SKM-1 treated with dmso at 0.1 percent for 144 hours (cell line): ENCODE results near the gene CNTNAP5.

Experiments
- DNase-seq: peaks from one replicate; lab custom pipeline; 2025; ENCODE audit not compliant: unreplicated experiment; lab: John Stamatoyannopoulos, UW

Gene CNTNAP5

DNA sequence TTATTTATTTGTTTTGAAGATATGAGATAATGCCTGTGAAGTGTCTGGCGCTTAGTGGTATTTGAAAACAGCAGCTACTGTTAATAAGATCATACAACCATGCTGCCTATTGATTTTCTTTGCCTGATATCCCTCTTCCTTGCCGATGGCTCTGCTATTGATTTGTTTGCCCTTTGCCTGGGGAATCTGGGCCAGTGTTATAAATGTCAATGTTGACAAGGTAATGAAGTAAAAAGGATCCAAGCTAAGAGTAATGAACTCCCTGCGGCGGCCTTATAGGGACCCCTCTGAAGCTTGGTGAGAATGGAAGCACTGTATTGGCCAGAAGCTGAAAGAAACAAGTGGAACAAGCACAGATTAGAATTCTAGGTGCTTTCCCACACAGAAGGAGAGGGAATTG, 854.6 kb downstream of the CNTNAP5 start:
- no peak for DNase-seq

GRCh38 chr2:124880995-124881394, 855.9 kb downstream of the CNTNAP5 start:
- DNase-seq, result no peak

- DNase-seq, result no peak
Observed at GRCh38 chr2:124882423-124882822, 857.3 kb downstream of the CNTNAP5 start.

GRCh38 chr2:124883595-124883994, 858.5 kb downstream of the CNTNAP5 start:
- no peak for DNase-seq

DNA sequence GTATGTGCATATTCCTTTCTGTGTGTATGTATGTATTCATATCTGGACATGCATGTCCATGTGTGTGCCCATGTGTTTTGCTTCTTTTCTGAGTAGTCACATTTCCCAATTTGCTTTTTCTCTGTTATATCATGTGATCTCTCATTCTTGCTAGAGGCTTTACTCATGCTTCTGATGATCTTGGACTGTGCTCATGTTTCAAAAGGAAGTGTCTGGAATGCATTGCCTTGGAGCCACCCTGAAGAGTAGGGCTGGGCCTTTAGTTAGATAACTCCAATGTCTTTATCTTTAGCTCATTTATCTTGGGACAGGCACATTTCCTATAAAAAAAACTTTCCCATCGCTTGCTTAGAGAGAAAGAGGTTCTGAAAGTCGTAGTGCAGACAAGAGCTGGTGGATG, 859.2 kb downstream of the CNTNAP5 start:
- no peak for DNase-seq

GRCh38 chr2:124886216-124886615, 861.1 kb downstream of the CNTNAP5 start:
- DNase-seq, result no peak

DNA sequence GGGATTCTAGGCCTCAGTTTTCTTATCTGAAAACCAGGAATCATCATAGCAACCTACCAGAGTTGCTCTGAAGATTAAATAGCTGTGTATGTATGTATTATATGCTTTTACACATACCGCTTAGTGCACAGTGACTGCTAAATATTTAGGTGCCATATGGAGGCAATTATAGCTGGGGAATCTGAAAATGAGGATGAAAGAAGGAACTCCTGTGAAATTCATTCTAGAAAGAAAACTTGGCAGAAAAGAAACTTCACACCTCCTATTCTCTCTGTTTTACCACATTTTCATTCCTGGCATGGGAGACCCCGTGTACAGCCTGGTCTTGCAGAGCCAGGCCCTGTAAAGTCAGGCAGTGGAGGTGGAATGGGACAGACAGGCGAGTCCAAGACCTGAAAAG, 862.4 kb downstream of the CNTNAP5 start:
- DNase-seq, result no peak

GRCh38 chr2:124888431-124888830, 863.3 kb downstream of the CNTNAP5 start:
- DNase-seq, result no peak

- no peak for DNase-seq
Observed at GRCh38 chr2:124894199-124894598, 869.1 kb downstream of the CNTNAP5 start.

DNA sequence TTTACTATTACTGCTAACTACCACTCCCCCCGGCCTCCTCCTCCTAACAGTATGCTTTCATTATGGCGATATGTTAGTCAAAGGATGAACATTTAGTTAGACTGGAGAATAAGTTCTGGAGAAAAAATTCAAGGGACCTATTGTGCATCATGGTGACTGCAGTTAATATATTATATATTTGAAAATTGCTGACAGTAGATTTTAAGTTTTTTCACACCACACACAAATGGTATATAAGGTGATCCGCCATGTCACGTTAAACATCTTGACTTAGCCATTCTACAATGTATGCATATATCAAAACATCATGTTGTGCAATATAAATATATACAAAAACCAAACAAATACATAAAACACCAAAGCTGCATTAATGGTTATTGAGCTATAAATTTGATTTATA, 873.7 kb downstream of the CNTNAP5 start:
- DNase-seq, result no peak

DNA sequence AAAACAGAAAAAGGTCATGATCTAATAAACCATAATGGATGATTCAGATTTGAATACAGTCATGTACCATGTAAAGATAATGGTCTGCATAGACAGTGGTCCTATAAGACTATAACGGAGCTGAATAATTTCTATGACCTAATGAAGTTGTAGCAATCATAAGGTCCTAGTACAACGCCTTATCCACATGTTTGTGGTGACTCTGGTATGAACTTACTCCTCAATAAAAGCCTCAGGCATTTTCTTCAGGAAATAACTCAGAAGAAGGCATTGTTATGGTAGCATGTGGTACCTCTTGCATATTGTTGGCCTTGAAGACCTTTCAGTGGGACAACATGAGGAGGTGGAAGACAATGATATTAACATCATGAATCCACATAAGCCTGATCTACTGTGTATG, 883.3 kb downstream of the CNTNAP5 start:
- no peak for DNase-seq

- no peak for DNase-seq
Observed at GRCh38 chr2:124911560-124911959, 886.5 kb downstream of the CNTNAP5 start.

GRCh38 chr2:124913868-124914267, 888.8 kb downstream of the CNTNAP5 start:
- no peak for DNase-seq

- no peak for DNase-seq
Observed at GRCh38 chr2:124915567-124915966, 890.5 kb downstream of the CNTNAP5 start.

- no peak for DNase-seq
Observed at GRCh38 chr2:124919296-124919695, 894.2 kb downstream of the CNTNAP5 start.

DNA sequence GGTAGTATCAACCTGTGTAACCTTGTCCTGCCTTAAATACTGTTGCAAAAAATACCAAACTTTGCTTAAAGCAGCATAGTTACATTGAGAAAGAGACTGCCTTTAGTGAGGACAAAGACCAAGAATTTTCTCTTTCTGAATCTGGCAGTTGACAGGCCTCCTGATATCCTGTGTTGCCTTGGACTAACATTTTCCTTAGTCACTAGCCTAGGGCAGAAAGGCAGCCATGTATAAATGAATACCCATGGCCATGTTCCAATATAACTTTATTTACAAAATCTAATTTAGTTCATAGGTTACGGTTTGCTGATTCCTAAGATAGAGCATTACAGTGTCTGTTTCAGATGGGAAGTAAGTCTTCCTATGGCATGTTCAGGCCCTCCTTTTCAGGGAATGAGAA, 895.4 kb downstream of the CNTNAP5 start:
- DNase-seq, result no peak

- no peak for DNase-seq
Observed at GRCh38 chr2:124921191-124921590, 896.1 kb downstream of the CNTNAP5 start.

DNA sequence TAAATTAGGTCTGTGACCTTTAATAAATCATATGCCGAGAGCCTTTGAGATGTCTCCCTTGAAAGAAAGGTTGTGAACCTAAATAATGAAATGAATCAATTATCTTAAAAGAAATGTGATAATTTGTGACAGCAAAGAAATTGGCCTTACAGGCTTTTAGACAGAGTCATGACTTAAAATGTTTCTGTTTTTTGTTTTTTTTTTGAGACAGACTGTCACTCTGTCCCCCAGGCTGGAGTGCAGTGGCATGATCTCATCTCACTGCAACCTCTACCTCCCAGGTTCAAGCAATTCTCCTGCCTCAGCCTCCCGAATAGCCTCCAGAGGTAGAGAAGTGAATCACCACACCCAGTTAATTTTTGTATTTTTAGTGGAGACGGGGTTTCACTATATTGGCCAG, 898.0 kb downstream of the CNTNAP5 start:
- DNase-seq, result no peak

- DNase-seq, result no peak
Observed at GRCh38 chr2:124933883-124934282, 908.8 kb downstream of the CNTNAP5 start.

- DNase-seq, result no peak
Observed at GRCh38 chr2:124953921-124954320, 928.8 kb downstream of the CNTNAP5 start.

GRCh38 chr2:124959581-124959980, 934.5 kb downstream of the CNTNAP5 start:
- no peak for DNase-seq

- DNase-seq, result no peak
Observed at GRCh38 chr2:124961132-124961531, 936.0 kb downstream of the CNTNAP5 start.
